ENCODE results near the gene TVP23B. TPM values are rescaled to one million over a fixed set of nuclear protein-coding genes. Genes with fewer than 3 reads are reported as not detected.

The TVP23B gene
- total and polyA plus RNA-seq, 2 of the 13 experiments (the other 11 are each of a cell fraction or from before 2014, with no cell fraction given) = 45.1 to 66.5 TPM

- TF ChIP-seq IKZF5 (CRISPR knock-in tag; IDR thresholded peaks at IDR 0.05) = peak; percentile 61; the same call in 1 of the 2 replicates
- TF ChIP-seq ZNF609 (CRISPR knock-in tag; IDR thresholded peaks at IDR 0.05; ENCODE audit: borderline replicate concordance) = no peak
- no peak for TF ChIP-seq ZNF326 (CRISPR knock-in tag; IDR thresholded peaks at IDR 0.05; ENCODE audit: borderline replicate concordance)
- TF ChIP-seq NONO (IDR thresholded peaks at IDR 0.05) = no peak
- TF ChIP-seq NONO (CRISPR knock-in tag; conservative IDR thresholded peaks at IDR 0.05) = no peak
- TF ChIP-seq PCBP2 (optimal IDR thresholded peaks at IDR 0.05; ENCODE audit: low read depth, low read length, poor library complexity, severe bottlenecking) = no peak
- no peak for TF ChIP-seq KDM4B (CRISPR knock-in tag; IDR thresholded peaks at IDR 0.05)
- TF ChIP-seq ZBTB46 (CRISPR knock-in tag; IDR thresholded peaks at IDR 0.05; ENCODE audit: borderline replicate concordance) = no peak
- no peak for TF ChIP-seq TAF15 (IDR thresholded peaks at IDR 0.05; ENCODE audit: low read depth, low read length, poor library complexity, severe bottlenecking)
- no peak for TF ChIP-seq MBNL3 (CRISPR knock-in tag; conservative IDR thresholded peaks at IDR 0.05)
- TF ChIP-seq XRCC5 (optimal IDR thresholded peaks at IDR 0.05; ENCODE audit: low read length) = no peak
- TF ChIP-seq CCAR2 (optimal IDR thresholded peaks at IDR 0.05; ENCODE audit: low read depth, low read length) = no peak
- TF ChIP-seq ZBTB8A (CRISPR knock-in tag; IDR thresholded peaks at IDR 0.05; ENCODE audit: borderline replicate concordance, low read depth) = no peak
- TF ChIP-seq ZSCAN12 (CRISPR knock-in tag; IDR thresholded peaks at IDR 0.05) = no peak
- no peak for TF ChIP-seq KLF11 (CRISPR knock-in tag; IDR thresholded peaks at IDR 0.05)
- no peak for TF ChIP-seq ZBTB44 (CRISPR knock-in tag; IDR thresholded peaks at IDR 0.05)
- TF ChIP-seq TFDP2 (CRISPR knock-in tag; IDR thresholded peaks at IDR 0.05) = peak; percentile 49
- TF ChIP-seq ZNF383 (CRISPR knock-in tag; IDR thresholded peaks at IDR 0.05; ENCODE audit: borderline replicate concordance) = no peak
Measured at GRCh38 chr17:18855831-18856569, 75.0 kb downstream of the TVP23B start (continued).
